Left lung (tissue), 10 donors: ENCODE results near the gene TTLL5. TPM values are rescaled to one million over a fixed set of nuclear protein-coding genes. Genes with fewer than 3 reads are reported as not detected.

Source experiments
- ATAC-seq: fragments of 200-7000 bp; cut with Tn5 transposase; one replicate; pipeline ENCODE4 v1.9.1; 2020; ENCODE audit warnings: moderate library complexity
- DNase-seq, 4 donors: peaks; one replicate each; pipeline ENCODE4 v3.0.0-alpha.2; 2013 to 2020
- H3K27ac ChIP-seq, 2 donors: fragments of 200-600 bp; sonication (generic) in 1 of 2; one replicate each; pipeline versions ENCODE4 v1.5.0 to v1.8.0; 2020 to 2021
- H3K27me3 ChIP-seq, 2 donors: fragments of 200-600 bp; sonication (generic) in 1 of 2; one replicate each; pipeline versions ENCODE4 v1.5.0 to v1.8.0; 2020 to 2021
- H3K36me3 ChIP-seq, 2 donors: fragments of 200-600 bp; sonication (generic) in 1 of 2; one replicate each; pipeline versions ENCODE4 v1.5.0 to v1.8.0; 2020 to 2021
- H3K4me1 ChIP-seq, 2 donors: fragments of 200-600 bp; one replicate each; pipeline ENCODE4 v1.8.0; 2021
- H3K4me3 ChIP-seq, 2 donors: fragments of 200-600 bp; sonication (generic) in 1 of 2; one replicate each; pipeline versions ENCODE4 v1.5.0 to v1.8.0; 2020 to 2021; ENCODE audit warnings: mild to moderate bottlenecking in 1 of 2
- H3K9me3 ChIP-seq, 2 donors: fragments of 200-600 bp; sonication (generic) in 1 of 2; one replicate each; pipeline versions ENCODE4 v1.5.0 to v1.8.0; 2020 to 2021
- CTCF ChIP-seq, 2 donors: fragments of 200-600 bp; sonication (generic) in 1 of 2; IDR thresholded peaks; one replicate each; pipeline versions ENCODE4 v1.5.0 to v1.8.0; 2021; ENCODE audit warnings: antibody characterized with exemption in 2 of 2
- intact Hi-C, 2 donors: fragments of 100-400 bp; cut with DNase I; formaldehyde crosslinking; loops; one replicate each; pipeline versions ENCODE4 v1.11.2 to v1.14.2; 2022
- polyA plus RNA-seq, 6 donors: library from polyadenylated mRNA; unstranded; fragments of 120-200 nt; gene quantifications; one replicate each; pipeline ENCODE4 v1.2.1, GENCODE V29; 2013; ENCODE audit not compliant: insufficient read length in 6 of 6
- total RNA-seq, 2 donors: library from RNA; stranded (reverse); fragmentation: NEBNext Ultra II Directional; extraction: Animal tissue kit (Norgen Biotek cat#: 25700); gene quantifications; one replicate each; pipeline ENCODE4 v1.2.1, GENCODE V29; 2021
- donor health status: DM: no; HTN: yes; CAD: no.
- donor health status: DM: no; HTN: no; CAD: no.

Gene TTLL5
- total and polyA plus RNA-seq, 8 donors = 30.8 to 46.7 (median 42.1) TPM

GRCh38 chr14:75720116-75720515, 59.1 kb downstream of the TTLL5 start:
- Histone ChIP-seq H3K27ac (peak overlapping the region in 1 of 2 donors; percentile 4), H3K4me1 (peaks cover 5 to 11% of the 10 kb centered on the region in 2 donors), H3K36me3 (peaks cover 0 to 24% of the 10 kb centered on the region in 2 donors), H3K4me3 (no peak overlapping the region), H3K9me3 (no peaks in the 10 kb centered on the region), H3K27me3 (no peaks in the 10 kb centered on the region)
- no peak for TF ChIP-seq CTCF (IDR thresholded peaks at IDR 0.05)
- intact Hi-C loops = no loop called here
- ATAC-seq = no peak
- DNase-seq = no peak

- peaks cover 0 to 24% of the 10 kb centered on the region in 2 donors for H3K36me3 ChIP-seq
- H3K9me3 ChIP-seq = no peaks in the 10 kb centered on the region
- DNase-seq (peak in 3 of 4 donors; percentile 33 to 72 (median 50)), ATAC-seq (peak; percentile 74)
- H3K4me3 ChIP-seq = no peak overlapping the region
- H3K27ac ChIP-seq = peak overlapping the region; percentile 3 to 4
- peaks cover 4% of the 10 kb centered on the region in 2 donors for H3K4me1 ChIP-seq
- no peak for TF ChIP-seq CTCF (IDR thresholded peaks at IDR 0.05)
- H3K27me3 ChIP-seq = no peaks in the 10 kb centered on the region
- intact Hi-C loops = no loop called here
These were observed 59.9 kb downstream of the TTLL5 start for GRCh38 chr14:75720842-75721498.

GRCh38 chr14:75723716-75724115, 62.7 kb downstream of the TTLL5 start:
- H3K36me3 ChIP-seq = peaks cover 0 to 22% of the 10 kb centered on the region in 2 donors
- peaks cover 0 to 3% of the 10 kb centered on the region in 2 donors for H3K4me1 ChIP-seq
- H3K27me3 ChIP-seq = no peaks in the 10 kb centered on the region
- TF ChIP-seq CTCF (IDR thresholded peaks at IDR 0.05) = no peak
- no peak overlapping the region for H3K27ac ChIP-seq
- DNase-seq (no peak), ATAC-seq (no peak)
- no peaks in the 10 kb centered on the region for H3K9me3 ChIP-seq
- intact Hi-C loops = no loop called here
- no peak overlapping the region for H3K4me3 ChIP-seq

- Histone ChIP-seq H3K4me1 (peaks cover 0 to 3% of the 10 kb centered on the region in 2 donors), H3K27me3 (no peaks in the 10 kb centered on the region), H3K36me3 (peaks cover 0 to 16% of the 10 kb centered on the region in 2 donors), H3K4me3 (no peak overlapping the region), H3K27ac (peak overlapping the region in 1 of 2 donors; percentile 15), H3K9me3 (no peaks in the 10 kb centered on the region)
- DNase-seq (no peak), ATAC-seq (no peak)
- intact Hi-C loops = no loop called here
- no peak for TF ChIP-seq CTCF (IDR thresholded peaks at IDR 0.05)
These were observed 63.6 kb downstream of the TTLL5 start for GRCh38 chr14:75724414-75725204.

- intact Hi-C loops = no loop called here
These were observed 64.4 kb downstream of the TTLL5 start for GRCh38 chr14:75725481-75725880.

More at GRCh38 chr14:75725481-75725880, 64.4 kb downstream of the TTLL5 start:
- no peak for TF ChIP-seq CTCF (IDR thresholded peaks at IDR 0.05)
- peaks cover 0 to 17% of the 10 kb centered on the region in 2 donors for H3K36me3 ChIP-seq
- H3K9me3 ChIP-seq = no peaks in the 10 kb centered on the region
- ATAC-seq = no peak
- H3K4me1 ChIP-seq = peaks cover 0 to 3% of the 10 kb centered on the region in 2 donors
- no peaks in the 10 kb centered on the region for H3K27me3 ChIP-seq
- H3K4me3 ChIP-seq = no peak overlapping the region
- H3K27ac ChIP-seq = peak overlapping the region in 1 of 2 donors; percentile 15
- DNase-seq = no peak
